ENCODE results near the gene PHLDA1.

The PHLDA1 gene

DNA sequence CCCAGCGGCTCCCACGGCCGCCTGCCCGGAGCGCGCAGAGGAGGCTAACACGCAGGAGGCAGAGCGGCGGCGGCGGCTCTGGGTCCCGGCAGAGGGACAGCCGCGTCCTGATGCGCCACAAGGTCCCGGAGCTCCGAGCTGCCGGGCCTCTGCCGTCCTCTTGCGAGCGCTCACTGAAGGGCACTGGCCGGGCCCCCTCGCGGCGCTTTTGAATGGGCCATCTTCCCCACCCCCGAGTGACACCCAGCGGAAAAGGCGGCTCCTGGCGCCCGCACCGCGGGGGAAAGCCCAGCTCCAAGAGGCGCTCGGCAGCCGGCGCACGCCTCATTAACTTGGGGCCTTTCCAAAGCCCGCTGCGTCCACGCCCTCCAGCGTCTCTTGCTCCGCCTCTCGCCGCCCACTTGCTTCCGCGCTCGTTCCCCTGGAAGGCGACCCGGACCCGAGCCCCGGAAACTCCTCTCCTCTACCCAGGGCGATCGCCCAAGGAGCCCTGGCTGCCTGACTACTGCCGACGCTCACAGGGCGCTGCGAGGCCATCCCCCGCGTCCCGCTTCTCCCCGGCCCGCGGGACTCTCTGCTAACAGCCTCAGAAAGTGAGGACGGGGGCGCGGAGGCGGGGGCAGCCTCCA is at the start of gene PHLDA1:
Gene PHLDA1, minus strand, starts transcription at position 363 of the 629 bp plus-strand sequence.
- in situ Hi-C loops (cut with MboI; ENCODE audit: low sequenced_read_pairs): no loop called here

DNA sequence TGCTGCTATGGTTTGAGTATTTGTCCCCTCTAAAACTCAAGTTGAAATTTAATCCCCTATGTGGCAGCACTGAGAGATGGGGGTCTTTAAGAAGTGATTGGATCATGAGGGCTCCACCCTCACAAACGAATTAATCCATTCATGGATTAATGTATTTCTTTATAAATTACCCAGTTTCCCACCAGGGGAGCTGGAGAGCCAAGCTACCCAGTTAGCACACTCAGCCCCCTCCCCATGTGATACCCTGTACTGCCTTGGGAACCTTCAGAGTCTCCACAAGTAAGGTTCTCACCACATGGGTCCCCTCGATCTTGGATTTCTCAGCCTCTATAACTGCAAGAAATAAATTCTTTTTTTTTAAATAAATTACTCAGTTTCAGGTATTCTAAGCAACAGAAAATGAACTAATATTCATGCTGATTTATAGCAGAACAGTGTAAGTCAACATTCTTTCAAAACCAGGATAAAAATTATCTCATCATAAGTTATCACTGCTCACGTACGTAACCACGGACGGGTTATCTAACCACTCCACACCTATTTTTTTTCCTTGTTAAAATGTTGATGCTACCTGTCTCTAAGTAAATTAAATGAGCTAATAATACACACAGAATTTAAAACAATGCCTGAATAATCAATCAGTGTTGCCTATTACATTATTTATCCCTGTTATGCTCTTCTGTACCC is 49.3 kb upstream of the PHLDA1 start:
- in situ Hi-C loops (cut with MboI; ENCODE audit: low sequenced_read_pairs): no loop called here

DNA sequence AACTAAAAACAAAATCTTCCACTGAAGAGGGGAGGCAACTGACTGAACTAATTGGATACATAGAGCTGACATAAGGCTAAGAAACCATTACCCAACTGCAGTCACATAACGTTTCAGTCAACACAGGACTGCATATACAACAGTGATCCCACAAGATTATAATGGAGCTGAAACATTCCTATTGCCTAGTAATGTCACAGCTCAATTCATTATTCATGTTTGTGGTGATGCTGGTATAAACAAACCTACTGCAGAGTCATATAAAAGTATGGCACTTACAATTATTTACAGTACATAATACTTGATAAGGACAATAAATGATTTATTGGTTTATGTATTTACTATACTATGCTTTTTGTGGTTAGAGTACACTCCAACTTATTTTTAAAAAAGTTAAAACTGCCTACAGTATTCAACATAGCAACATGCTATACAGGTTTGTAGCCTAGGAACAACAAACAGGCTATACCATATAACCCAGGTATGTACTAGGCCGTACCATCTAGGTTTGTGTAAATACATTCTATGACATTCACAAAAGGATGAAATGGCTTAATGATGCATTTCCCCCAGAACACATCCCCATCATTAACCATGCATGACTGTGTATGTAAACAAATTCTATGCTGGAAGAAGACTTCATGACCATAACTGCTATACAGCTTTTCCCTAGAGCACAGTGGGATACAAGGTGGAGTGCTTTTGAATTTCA is 48.6 kb upstream of the PHLDA1 start:
- in situ Hi-C loops (cut with MboI; ENCODE audit: low sequenced_read_pairs): no loop called here

DNA sequence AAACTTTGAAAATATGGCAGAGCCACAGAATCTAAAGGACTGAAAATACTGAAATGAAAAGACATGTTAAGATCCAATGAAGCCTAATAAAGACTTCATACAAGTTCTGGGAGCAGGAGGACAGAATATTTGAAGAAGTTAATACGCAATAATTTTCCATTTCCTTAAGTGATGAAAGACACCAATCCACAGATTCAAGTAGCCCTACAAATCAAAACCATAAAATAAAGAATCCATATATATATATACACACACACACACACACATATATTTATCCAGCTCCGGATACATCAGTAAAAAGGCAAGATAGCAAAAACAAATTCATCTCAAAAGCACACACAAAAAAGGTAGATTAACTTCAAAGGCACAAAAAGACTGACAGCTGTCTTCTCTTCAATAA is 47.2 kb upstream of the PHLDA1 start:
- in situ Hi-C loops (cut with MboI; ENCODE audit: low sequenced_read_pairs): no loop called here

DNA sequence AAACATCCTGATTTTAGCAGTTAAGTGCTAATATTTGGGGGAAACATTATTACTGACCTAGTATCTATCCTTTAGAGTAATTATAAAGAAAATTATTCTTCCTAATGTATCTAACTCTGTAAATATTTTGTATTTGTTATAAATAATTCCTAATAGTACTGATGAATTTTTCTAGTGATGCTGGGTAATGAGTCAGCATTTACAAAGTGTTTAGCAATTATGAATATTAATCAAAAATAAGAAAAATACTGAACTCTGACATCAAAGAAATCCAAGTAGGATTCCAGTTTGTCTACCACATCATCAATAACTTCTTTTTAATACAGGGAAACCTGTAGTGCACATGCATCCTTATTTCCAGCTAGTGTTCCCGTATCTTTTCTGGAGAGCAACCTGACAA is 43.9 kb upstream of the PHLDA1 start:
- in situ Hi-C loops (cut with MboI; ENCODE audit: low sequenced_read_pairs): no loop called here

DNA sequence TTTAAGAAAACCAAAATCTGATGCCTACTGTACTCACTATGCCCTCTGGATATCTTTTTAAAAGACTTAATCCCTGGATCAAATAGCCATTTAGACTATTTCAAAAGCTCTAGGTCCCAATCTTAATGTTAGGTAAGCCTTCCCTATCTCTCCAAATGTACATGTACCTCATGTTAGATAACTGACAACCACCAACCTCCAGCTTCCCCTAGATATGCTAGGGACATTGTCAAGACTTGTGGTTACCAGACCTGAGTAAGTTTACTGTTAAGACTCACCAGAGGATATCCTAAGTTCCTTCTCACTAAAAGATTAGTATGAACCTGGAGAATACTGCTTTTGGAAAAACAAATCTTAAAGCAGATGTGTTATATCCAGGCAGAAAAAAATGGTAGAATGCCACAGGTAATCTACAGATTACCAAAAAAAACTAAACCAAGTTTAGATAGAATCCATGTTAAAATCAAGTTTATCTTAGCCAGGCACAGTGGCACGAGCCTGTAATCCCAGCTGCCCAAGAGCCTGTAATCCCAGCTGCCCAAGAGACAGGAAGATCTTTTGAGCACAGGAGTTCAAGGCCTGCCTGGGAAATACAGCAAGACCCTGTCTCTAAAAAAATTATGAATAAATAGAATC is 43.2 kb upstream of the PHLDA1 start:
- in situ Hi-C loops (cut with MboI; ENCODE audit: low sequenced_read_pairs): no loop called here

DNA sequence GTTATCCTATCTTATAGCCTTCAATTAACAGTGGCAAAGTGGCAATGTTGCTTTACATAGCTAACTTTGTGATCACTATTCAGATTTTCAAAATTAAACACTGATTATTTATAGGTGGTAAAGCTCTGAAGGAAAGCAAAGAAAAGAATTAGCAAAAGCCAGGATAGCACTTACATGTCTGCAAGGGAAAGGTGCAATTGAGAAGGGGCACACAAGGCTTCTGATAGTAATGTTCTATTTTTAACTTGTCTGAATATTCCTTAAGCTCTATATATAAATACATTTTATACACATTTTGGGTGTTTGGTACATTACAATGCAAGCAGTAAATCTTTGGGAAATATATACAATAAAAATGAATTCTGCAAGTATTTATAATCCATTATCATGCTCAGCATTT is 42.0 kb upstream of the PHLDA1 start:
- in situ Hi-C loops (cut with MboI; ENCODE audit: low sequenced_read_pairs): no loop called here

DNA sequence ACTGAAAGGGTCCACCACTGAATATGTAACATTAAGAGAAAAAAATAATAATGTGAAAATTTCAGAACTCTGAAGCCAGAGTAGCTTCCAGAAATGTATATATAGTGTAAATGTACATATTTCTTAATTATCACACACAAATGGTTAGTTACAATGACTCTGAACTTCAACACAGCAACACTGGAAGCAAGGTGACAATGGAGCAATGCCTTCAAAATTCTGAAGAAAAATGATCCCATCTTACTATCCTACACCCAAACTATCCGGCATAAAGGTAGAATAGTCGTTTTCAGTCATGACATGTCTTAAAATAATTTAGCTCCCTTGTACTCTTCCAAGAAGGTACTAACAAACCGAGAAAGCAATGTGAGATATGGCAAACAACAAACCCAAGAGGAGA is 41.0 kb upstream of the PHLDA1 start:
- in situ Hi-C loops (cut with MboI; ENCODE audit: low sequenced_read_pairs): no loop called here

DNA sequence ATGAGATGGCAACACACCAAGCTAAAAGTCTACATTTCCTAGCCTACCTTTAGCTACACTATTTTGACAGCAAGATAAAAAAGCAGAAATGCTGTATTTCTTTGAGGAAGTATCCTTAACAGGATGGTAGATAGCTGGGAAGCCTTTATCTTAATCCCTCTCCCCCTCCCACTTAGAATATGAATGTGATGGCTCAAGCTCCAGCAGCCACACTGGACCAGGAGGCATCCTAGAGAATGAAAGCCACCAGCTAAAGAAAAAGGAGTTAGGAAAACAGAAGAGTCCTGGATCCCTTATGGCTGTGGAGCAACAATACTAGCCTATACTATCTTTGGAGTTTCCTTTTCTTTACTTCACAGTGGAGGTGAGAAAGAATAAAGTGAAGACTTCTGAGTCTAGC is 37.8 kb upstream of the PHLDA1 start:
- in situ Hi-C loops (cut with MboI; ENCODE audit: low sequenced_read_pairs): no loop called here

DNA sequence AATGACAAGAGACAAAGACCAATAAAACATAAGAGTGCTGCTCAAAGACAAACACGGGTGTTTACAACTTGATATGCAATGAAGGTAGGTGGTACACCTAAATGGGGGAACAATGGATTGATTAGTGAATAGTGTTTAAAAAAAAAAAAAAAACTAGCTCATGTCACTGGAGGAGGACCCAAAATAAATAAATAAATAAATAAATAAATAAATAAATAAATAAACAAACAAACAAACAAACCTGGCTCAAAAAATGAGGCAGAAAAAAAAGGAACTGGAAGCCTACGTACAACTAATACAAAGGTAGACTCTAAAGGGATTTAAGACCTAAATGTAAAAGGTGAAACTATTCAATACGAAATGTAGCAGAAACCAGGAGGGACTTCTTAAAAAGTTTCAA is 34.3 kb upstream of the PHLDA1 start:
- in situ Hi-C loops (cut with MboI; ENCODE audit: low sequenced_read_pairs): no loop called here

DNA sequence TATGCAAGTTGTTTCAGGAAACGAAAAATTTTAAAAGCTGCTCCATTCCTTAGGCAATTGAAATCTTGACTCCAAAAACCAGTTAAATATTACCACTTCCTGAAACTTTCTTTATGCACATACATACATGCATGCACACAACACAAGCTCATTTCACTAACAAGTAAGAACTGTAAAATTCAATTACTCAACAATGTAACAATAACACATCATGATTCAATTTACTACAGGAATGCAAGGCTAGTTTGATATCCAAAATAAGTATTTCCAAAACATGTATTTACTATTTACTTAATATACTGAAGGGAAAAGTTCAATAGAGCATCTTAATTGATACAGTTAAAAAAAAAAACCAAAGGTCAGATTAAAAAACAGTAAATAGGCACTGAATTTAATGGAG is 33.3 kb upstream of the PHLDA1 start:
- in situ Hi-C loops (cut with MboI; ENCODE audit: low sequenced_read_pairs): no loop called here

DNA sequence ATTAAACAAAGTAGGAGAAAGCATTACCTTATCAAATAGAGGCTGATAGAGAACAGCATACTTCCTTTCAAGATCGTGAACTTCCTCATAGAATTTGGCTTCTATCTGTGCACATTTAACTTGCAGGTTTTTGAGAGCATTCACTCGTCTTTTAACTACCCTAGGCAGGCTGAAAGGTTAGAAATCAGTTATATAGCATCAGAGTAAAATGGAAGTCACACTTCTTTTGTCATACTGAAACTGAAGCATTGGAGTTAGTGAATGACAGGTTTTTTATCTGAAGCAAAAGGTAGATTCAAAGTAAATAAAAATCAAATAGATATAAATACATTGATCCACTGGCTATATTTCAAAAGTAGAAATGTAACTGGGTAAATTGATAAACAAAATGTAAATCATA is 28.5 kb upstream of the PHLDA1 start:
- in situ Hi-C loops (cut with MboI; ENCODE audit: low sequenced_read_pairs): no loop called here

DNA sequence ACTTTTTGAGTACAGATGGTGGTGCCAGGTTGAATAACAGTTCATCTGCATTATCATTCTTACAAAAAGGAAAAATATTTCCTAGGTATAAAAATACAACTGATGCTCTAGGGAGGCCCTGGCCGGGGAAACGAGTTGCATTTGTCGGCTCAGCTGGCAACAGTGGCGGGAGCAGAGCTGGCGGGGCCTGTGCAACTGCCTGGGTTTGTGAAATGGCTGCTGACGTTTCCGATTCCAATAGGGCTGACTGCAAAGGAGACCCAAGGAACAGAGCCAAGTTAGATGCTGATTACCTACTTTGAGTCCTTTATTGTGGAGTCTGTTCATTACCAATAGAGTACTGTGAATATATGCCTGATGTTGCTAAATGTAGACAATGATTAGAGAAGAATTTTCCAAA is 25.8 kb upstream of the PHLDA1 start:
- in situ Hi-C loops (cut with MboI; ENCODE audit: low sequenced_read_pairs): no loop called here

DNA sequence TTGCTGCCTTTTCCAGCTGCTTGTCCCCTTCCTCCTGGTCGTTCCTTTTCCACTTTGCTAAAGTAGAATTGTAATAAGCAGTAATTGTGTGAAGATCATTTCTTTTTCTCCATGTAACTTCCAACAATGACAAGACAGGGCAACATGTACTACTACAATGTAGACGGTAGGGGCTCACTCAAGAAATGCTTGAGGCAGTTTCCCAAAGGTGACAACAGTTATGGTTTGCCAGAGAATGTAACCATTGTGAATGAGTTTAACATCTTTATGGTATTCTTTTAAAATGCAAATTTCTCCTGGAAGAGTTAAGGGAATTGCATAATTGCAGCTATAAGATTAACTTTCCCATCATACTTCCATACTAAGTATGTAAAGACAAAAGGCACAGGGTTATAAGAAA is 23.8 kb upstream of the PHLDA1 start:
- in situ Hi-C loops (cut with MboI; ENCODE audit: low sequenced_read_pairs): no loop called here

DNA sequence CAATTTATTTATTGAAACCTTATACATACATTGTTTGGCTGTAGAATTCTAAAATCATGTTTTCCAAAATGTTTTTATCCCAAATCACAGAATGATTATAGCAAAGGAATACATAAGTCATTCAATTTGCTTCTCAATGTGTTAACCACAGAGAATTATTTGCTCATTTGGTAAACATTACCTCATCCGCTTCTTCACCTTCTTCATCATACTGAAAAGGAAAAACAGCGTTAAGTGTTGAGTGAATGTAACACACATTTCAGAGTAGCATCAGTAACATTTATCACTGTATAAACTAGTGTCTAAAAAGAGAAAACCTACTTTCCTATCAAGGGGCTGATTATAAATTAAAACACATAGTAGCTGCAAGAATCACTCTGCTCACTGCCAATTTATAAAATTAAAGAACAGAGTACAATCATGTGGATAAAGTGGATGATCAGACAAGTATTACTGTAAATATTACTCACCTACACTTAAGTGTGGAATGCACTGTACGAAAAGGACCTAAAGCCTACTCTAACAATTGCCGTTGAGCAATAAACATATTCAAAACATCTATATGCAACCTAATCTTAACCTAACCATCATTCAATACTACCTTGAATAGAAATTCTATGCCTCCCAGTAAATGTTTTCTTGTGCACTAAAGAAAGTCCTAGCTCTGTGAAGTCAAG is 18.1 kb upstream of the PHLDA1 start:
- in situ Hi-C loops (cut with MboI; ENCODE audit: low sequenced_read_pairs): no loop called here

DNA sequence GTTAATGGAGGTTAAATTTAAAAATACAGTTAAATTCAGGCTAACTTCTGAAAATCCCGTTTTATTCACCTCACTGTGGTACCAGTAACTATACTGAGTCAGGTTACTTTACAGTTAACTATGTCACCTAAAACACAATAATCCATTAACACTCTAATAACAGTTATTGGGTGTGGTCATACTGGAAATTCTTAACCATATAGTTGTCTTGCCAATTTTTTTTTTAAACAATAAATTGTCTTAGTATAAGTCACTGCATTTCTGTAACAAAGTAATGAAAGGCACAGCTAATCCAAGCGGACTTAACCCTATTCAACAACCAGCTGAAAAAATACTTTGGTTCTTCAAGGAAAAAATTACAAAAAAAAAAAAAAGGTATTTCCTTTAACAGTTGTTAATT is 16.2 kb upstream of the PHLDA1 start:
- in situ Hi-C loops (cut with MboI; ENCODE audit: low sequenced_read_pairs): no loop called here

DNA sequence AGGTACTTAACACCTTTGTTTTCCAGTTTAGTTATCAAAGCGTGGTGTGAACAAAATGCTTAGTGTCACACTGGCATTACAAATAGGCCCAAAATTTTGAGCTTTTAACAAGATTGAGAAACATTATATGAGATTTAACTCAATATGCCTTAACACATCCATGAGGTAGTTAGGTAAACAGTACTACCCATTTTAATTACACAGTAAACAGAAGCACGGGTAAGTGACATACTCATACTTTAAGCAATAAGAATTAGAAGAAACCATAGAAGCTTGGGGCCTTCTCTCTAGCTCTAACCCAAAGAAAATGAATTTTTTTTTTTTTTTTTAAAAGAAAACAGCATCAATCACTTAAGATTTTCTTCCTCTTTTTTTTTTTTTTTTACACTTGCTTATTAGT is 15.5 kb upstream of the PHLDA1 start:
- in situ Hi-C loops (cut with MboI; ENCODE audit: low sequenced_read_pairs): no loop called here

DNA sequence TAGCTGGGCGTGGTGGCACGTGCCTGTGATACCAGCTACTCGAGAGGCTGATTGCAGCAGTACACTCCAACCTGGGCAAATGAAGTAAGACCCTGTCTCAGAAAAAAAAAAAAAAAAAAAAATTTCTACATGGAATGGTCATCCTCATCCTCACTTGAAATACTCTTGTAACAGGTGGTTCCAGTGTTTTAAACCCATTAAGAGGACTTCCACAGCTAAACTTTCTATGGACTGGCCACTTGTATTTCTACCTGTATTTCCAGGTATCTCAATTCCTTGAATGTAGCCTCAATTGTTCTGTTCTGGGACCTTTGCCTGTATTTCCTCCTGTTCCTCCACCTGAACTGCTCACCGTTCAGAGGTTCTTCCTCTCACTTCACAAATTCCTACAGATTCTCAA is 11.8 kb upstream of the PHLDA1 start:
- in situ Hi-C loops (cut with MboI; ENCODE audit: low sequenced_read_pairs): no loop called here

DNA sequence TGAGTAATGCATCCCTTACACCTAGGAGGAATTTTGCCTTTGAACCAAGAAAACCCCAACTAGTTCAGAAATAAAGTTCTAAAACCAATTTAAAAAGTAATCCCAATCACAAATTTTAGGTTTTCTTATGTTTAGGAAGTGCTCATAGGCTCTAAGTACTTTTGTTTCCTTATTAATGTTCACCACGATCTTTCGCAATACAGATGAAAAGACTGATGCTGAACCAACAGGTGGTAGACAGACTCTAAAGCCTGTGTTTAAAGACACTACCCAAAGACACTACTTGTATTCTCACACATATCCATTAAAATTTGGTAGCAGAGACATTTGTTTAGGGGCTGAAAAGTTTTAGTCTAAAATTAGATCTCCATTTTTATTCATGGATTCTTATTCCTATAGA is 10.6 kb upstream of the PHLDA1 start:
- in situ Hi-C loops (cut with MboI; ENCODE audit: low sequenced_read_pairs): no loop called here

DNA sequence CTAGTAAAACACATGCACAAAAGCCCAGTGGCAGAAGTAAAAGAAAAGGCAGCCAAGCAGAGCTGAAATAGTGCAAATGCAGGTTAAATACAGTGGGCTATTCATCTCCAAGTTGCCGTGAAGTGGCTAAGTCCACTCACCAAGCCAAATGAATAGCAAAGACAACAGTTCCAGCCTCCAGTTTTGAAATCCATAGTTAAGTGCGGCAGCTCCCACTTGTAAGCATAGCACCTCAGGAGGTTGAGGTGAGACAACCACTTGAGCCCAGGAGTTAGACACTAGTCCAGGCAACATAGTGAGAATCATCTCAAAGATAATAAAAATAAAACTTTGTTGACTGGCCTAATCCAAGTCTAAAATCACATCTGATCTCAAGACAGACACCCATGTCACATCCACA is 9.8 kb upstream of the PHLDA1 start:
- in situ Hi-C loops (cut with MboI; ENCODE audit: low sequenced_read_pairs): no loop called here

DNA sequence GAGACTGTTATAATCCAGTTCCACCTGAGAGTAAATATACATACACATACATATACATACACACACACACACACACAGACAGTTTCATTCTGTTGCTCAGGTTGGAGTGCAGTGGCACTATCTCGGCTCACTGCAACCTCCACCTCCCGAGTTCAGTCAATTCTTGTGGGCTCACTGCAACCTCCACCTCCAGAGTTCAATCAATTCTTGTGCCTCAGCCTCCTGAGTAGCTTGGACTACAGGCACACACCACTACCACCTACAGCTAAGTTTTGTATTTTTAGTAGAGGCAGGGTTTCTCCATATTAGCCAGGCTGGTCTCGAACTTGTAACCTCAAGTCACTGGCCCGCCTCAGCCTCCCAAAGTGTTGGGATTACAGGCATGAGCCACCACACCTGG is 8.9 kb upstream of the PHLDA1 start:
- in situ Hi-C loops (cut with MboI; ENCODE audit: low sequenced_read_pairs): no loop called here
